ENCODE data around the gene TRAF5. TPM values are rescaled to one million over a fixed set of nuclear protein-coding genes. Genes with fewer than 3 reads are reported as not detected.
"Not testable (repeated sequence)": the region's sequence is repeated elsewhere in the genome, so short reads cannot be mapped to it uniquely, and the experiment has no call there.

TRAF5 gene
- total RNA-seq, 4 donors from 2014 or later, result 20.5 to 44.2 (median 27.9) TPM

DNA sequence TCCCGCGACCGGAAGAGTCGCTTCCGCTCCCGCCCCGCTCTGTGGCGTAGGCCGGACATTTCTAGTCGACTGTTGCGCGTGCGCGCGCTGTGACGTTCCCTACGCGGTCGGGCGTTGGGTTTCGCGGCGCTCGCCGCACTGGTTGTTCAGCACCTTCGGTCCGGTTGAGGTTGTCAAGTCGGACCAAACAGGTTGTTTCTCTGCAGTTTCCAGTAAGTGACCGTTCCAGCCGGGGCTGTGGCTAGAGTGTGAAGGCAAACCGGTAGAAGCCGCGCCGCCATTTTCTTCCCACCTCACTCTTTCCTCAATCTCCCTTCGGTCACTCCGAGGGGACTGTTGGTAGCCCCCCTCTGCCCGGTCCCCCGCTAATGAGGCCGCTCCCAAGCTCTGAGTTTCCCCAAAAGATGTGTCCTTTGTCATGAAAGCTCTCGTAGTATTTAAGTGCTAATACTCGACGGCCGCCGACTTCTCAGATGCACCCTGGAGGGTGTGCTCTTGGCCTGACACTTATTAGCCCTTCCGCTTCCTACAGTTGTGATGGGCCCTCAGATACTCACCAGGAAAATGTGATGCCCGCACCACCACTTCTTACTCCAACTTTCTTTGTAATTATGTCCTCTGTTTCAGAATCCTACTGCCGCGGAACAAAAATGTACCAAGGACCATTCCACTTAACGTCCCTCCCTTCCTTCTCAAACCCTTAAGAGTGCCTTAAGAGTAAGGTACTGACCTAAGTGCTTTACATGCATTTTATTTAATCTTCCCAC, 56.3 kb downstream of the TRAF5 start:
- no peaks in the 10 kb centered on the region for H3K36me3 ChIP-seq

GRCh38 chr1:211384524-211384923, 57.9 kb downstream of the TRAF5 start:
- no peaks in the 10 kb centered on the region for H3K9me3 ChIP-seq
- no peaks in the 10 kb centered on the region for H3K36me3 ChIP-seq
- 92 to 100% methylated on average over 2 to 3 of the region's 3 CpGs for WGBS, 2 donors (ENCODE audit: low coverage in 1 of 2)
- no peak overlapping the region for H3K4me3 ChIP-seq
- H3K4me1 ChIP-seq, result peaks cover 0 to 8% (median 3%) of the 10 kb centered on the region in 3 donors
- no peaks in the 10 kb centered on the region for H3K27me3 ChIP-seq
- ATAC-seq, result no peak
- TF ChIP-seq POLR2AphosphoS5 (IDR thresholded peaks at IDR 0.05) (no peak), POLR2A (IDR thresholded peaks at IDR 0.05) (no peak), EP300 (IDR thresholded peaks at IDR 0.05) (no peak), CTCF (IDR thresholded peaks at IDR 0.05) (no peak)
- H3K27ac ChIP-seq, result no peak overlapping the region

More for the DNA sequence above, 56.3 kb downstream of the TRAF5 start:
- Histone ChIP-seq H3K4me3 (peak overlapping the region; percentile 56 to 90), H3K27me3 (no peaks in the 10 kb centered on the region), H3K27ac (peak overlapping the region; percentile 89 to 97 (median 92)), H3K9me3 (no peaks in the 10 kb centered on the region), H3K4me1 (peaks cover 0 to 11% (median 3%) of the 10 kb centered on the region in 3 donors)
- peak; percentile 100 for ATAC-seq
- TF ChIP-seq EP300 (IDR thresholded peaks at IDR 0.05) (no peak), POLR2AphosphoS5 (IDR thresholded peaks at IDR 0.05) (peak; percentile 97), CTCF (IDR thresholded peaks at IDR 0.05) (peak in 1 of 4 experiments; percentile 6), POLR2A (IDR thresholded peaks at IDR 0.05) (peak; percentile 80 to 96)
- 3 to 6% methylated on average over 19 to 20 of the region's 49 CpGs for WGBS, 2 donors (ENCODE audit: low coverage in 1 of 2)

GRCh38 chr1:211386921-211387320, 60.3 kb downstream of the TRAF5 start:
- TF ChIP-seq EP300 (IDR thresholded peaks at IDR 0.05) (no peak), POLR2AphosphoS5 (IDR thresholded peaks at IDR 0.05) (no peak)
- H3K36me3 ChIP-seq, result peaks cover 0 to under 1% of the 10 kb centered on the region in 2 donors
- ATAC-seq, result no peak
- no peak overlapping the region for H3K4me3 ChIP-seq
- H3K9me3 ChIP-seq, result no peaks in the 10 kb centered on the region
- no peak overlapping the region for H3K27ac ChIP-seq
- WGBS, 2 donors (ENCODE audit: low coverage in 1 of 2), result 40 to 63% methylated on average over 2 of the region's 2 CpGs
- no peaks in the 10 kb centered on the region for H3K27me3 ChIP-seq
- H3K4me1 ChIP-seq, result peaks cover 0 to 8% (median 3%) of the 10 kb centered on the region in 3 donors

GRCh38 chr1:211390829-211391228, 64.2 kb downstream of the TRAF5 start:
- not testable (repeated sequence) for H3K27ac ChIP-seq, H3K9me3 ChIP-seq, ATAC-seq, H3K4me1 ChIP-seq, H3K36me3 ChIP-seq, H3K27me3 ChIP-seq, H3K4me3 ChIP-seq
- 91 to 100% methylated on average over 4 to 5 of the region's 7 CpGs for WGBS, 2 donors (ENCODE audit: low coverage in 1 of 2)

DNA sequence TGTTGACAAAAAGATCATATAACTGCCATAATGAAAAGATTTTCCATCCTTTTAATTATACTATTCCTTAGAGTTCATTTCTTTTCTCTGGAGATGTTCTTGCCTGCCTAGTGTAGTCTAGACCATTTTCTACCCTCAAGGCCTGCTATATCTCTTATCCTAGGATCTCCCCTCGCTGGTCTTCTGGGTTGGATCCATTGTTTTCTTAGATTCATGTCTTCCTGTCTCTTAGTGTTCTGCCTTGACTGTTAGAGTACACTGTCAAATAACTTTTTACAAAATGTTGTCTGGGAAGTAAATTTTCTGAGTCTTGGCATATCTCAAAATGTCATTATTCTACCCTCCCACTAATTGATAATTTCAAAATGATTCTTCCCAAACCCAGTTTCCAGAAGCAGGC, 66.6 kb downstream of the TRAF5 start:
- Histone ChIP-seq H3K36me3 (peaks cover 0 to 12% of the 10 kb centered on the region in 2 donors), H3K4me1 (no peaks in the 10 kb centered on the region), H3K4me3 (no peak overlapping the region), H3K9me3 (no peaks in the 10 kb centered on the region), H3K27me3 (no peaks in the 10 kb centered on the region), H3K27ac (no peak overlapping the region)
- 69% methylated on average over 1 of the region's 1 CpG; no CpG with 5 or more reads in 1 of the 2 donors for WGBS, 2 donors (ENCODE audit: low coverage in 1 of 2)
- TF ChIP-seq CTCF (IDR thresholded peaks at IDR 0.05), result no peak
- no peak for TF ChIP-seq POLR2AphosphoS5 (IDR thresholded peaks at IDR 0.05)
- no peak for TF ChIP-seq EP300 (IDR thresholded peaks at IDR 0.05)
- no peak for TF ChIP-seq POLR2A (IDR thresholded peaks at IDR 0.05)
- ATAC-seq, result no peak

GRCh38 chr1:211398266-211398930, 71.8 kb downstream of the TRAF5 start:
- not testable (repeated sequence) for ATAC-seq, H3K36me3 ChIP-seq
- WGBS, 2 donors (ENCODE audit: low coverage in 1 of 2), result 61 to 65% methylated on average over 5 to 11 of the region's 13 CpGs

DNA sequence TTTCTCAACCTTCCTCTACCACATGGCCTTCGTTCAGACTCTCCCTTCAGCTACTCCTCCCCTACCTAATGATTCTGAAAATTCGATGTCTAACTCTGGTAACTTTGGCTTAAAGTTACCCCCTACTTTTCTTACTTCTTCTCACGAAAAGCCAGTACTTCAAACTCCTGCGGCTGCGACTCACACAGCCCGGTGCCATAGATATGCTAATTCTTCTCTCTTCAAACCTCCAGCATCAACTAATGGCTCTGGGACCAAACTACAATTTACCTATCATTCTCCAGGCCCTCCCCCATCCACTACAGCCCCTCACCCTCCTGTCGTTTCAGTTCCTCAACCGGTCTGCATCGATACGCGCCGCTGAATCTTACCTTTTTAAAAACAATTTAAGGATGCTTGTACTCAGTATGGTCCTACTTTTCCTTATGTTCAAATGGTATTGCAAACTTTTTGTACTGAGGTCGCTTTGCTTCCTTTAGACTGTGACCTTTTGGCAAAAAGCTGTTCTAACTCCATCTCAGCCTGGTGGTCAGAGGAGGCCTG, 73.3 kb downstream of the TRAF5 start:
- 79 to 81% methylated on average over 13 of the region's 13 CpGs for WGBS, 2 donors (ENCODE audit: low coverage in 1 of 2)
- H3K9me3 ChIP-seq, ATAC-seq: not testable (repeated sequence)

More at GRCh38 chr1:211398266-211398930, 71.8 kb downstream of the TRAF5 start:
- H3K4me1 ChIP-seq, H3K27me3 ChIP-seq, H3K4me3 ChIP-seq, H3K9me3 ChIP-seq, H3K27ac ChIP-seq: not testable (repeated sequence)

DNA sequence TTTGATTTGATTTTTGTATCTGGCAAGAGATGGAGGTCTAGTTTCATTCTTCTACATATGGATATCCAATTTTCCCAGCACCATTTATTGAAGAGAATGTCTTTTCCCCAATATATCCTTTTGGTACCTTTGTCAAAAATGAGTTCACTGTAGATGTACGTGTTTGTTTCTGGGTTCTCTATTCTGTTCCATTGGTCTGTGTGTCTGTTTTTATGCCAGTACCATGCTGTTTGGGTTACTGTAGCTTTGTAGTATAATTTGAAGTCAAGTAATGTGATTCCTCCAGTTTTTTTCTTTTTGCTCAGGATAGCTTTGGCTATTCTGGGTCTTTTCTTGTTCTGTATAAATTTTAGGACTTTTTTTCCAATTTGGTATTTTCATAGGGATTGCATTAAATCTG, 75.1 kb downstream of the TRAF5 start:
- 91 to 94% methylated on average over 1 of the region's 1 CpG for WGBS, 2 donors (ENCODE audit: low coverage in 1 of 2)
- H3K9me3 ChIP-seq, H3K4me3 ChIP-seq, H3K4me1 ChIP-seq, H3K36me3 ChIP-seq, H3K27ac ChIP-seq, H3K27me3 ChIP-seq, ATAC-seq: not testable (repeated sequence)

More for the DNA sequence above, 73.3 kb downstream of the TRAF5 start:
- H3K27me3 ChIP-seq, H3K4me1 ChIP-seq, H3K36me3 ChIP-seq, H3K27ac ChIP-seq, H3K4me3 ChIP-seq: not testable (repeated sequence)

DNA sequence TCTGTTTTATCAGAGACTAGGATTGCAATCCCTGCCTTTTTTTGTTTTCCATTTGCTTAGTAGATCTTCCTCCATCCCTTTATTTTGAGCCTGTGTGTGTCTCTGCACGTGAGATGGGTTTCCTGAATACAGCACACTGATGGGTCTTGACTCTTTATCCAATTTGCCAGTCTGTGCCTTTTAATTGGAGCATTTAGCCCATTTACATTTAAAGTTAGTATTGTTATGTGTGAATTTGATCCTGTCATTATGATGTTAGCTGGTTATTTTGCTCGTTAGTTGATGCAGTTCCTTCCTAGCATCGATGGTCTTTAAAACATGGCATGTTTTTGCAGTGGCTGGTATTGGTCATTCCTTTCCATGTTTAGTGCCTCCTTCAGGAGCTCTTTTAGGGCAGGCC, 79.5 kb downstream of the TRAF5 start:
- WGBS, 2 donors (ENCODE audit: low coverage in 1 of 2), result 100% methylated on average over 2 of the region's 3 CpGs; no CpG with 5 or more reads in 1 of the 2 donors
- H3K9me3 ChIP-seq, H3K4me1 ChIP-seq, H3K27me3 ChIP-seq, H3K36me3 ChIP-seq, ATAC-seq, H3K4me3 ChIP-seq, H3K27ac ChIP-seq: not testable (repeated sequence)
